Gastrocnemius medialis (tissue), 4 donors: ENCODE data around the gene NDUFAF2. TPM values are rescaled to one million over a fixed set of nuclear protein-coding genes. Genes with fewer than 3 reads are reported as not detected.

Source experiments
- ATAC-seq, 2 donors: fragments of 150-250 bp; one replicate each; pipeline ENCODE4 v1.9.1; 2016
- DNase-seq, 2 donors: peaks; one replicate each; pipeline ENCODE4 v3.0.0-alpha.2; 2019
- H3K27ac ChIP-seq, 4 donors: fragments of 200-600 bp; sonication (generic); 1 replicate in 1 of 4; 2 replicates in 3 of 4; pipeline ENCODE4 v1.5.1; 2016 to 2018; ENCODE audit warnings: mild to moderate bottlenecking in 2 of 4, moderate library complexity in 1 of 4
- H3K27me3 ChIP-seq, 3 donors: fragments of 200-600 bp; sonication (generic) in 2 of 3; 1 replicate in 1 of 3; 2 replicates in 2 of 3; pipeline versions ENCODE4 v1.5.1 to v1.6.0; 2016 to 2019; ENCODE audit warnings: mild to moderate bottlenecking in 1 of 3, moderate library complexity in 1 of 3
- H3K36me3 ChIP-seq, 2 donors: fragments of 200-600 bp; sonication (generic) in 1 of 2; one replicate each; pipeline ENCODE4 v1.5.1; 2017 to 2018
- H3K4me1 ChIP-seq, 2 donors: fragments of 200-600 bp; sonication (generic) in 1 of 2; one replicate each; pipeline ENCODE4 v1.5.1; 2016 to 2017; ENCODE audit warnings: mild to moderate bottlenecking in 2 of 2
- H3K4me3 ChIP-seq, 4 donors: fragments of 200-600 bp; sonication (generic) in 3 of 4; 1 replicate in 1 of 4; 2 replicates in 3 of 4; pipeline ENCODE4 v1.5.1; 2016 to 2019; ENCODE audit warnings: mild to moderate bottlenecking in 2 of 4
- H3K9me3 ChIP-seq, 3 donors: fragments of 200-600 bp; sonication (generic) in 2 of 3; 1 replicate in 1 of 3; 2 replicates in 2 of 3; pipeline ENCODE4 v1.5.1; 2016 to 2019
- POLR2A ChIP-seq, 2 donors: fragments of 450-650 bp; IDR thresholded peaks; one replicate each; pipeline ENCODE4 v1.6.1; 2017; ENCODE audit warnings: antibody characterized with exemption in 2 of 2, mild to moderate bottlenecking in 2 of 2, moderate library complexity in 2 of 2
- in situ Hi-C, 4 donors: fragments of 200-750 bp; cut with MboI; loops; one replicate each; pipeline versions ENCODE4 v1.15.0 to v1.8.0; 2017; ENCODE audit warnings: low sequenced_read_pairs in 4 of 4
- intact Hi-C: fragments of 100-400 bp; cut with DNase I; formaldehyde crosslinking; loops from one replicate; pipeline ENCODE4 v1.15.1; 2023; ENCODE audit warnings: low total_unique reads
- total RNA-seq, 4 donors: library from RNA; depleted of rRNA; stranded (reverse); fragments of >200 nt; gene quantifications; one replicate each; pipeline versions ENCODE4 v1.1.0 to v1.2.3, GENCODE V29; 2016
- TF ChIP-seq, protein P1 (sequence below), 5 experiments: fragments of 450-650 bp in 3 of 5; fragments of 200-600 bp in 2 of 5; sonication (generic) in 2 of 5; IDR thresholded peaks in 4 of 5; conservative IDR thresholded peaks in 1 of 5; 1 replicate in 4 of 5; 2 replicates in 1 of 5; pipeline ENCODE4 v1.5.1; 2016 to 2019; ENCODE audit warnings: antibody characterized with exemption in 5 of 5, mild to moderate bottlenecking in 3 of 5, moderate library complexity in 3 of 5

The NDUFAF2 gene
- total RNA-seq, 4 donors from 2014 or later, result 25.8 to 54.3 (median 51.2) TPM

DNA sequence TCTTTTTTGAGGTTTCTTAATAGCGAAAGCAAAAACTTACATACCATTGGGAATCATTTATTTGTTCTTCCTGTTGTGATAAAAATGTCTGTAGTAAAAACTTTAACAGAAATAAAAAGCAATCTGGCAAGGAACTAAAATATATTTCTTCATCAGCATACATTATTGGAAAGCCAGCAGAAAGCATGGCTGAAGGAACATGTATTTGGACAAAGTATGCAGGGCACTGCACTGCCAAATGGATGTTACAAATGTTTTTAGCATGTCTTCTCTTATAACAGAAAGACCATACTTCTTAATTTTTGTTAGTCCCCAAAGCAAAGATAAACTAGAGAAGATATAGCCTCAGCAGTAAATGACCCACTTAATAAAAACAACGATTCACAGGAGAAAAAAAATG, 136.7 kb downstream of the NDUFAF2 start:
- H3K36me3 ChIP-seq, result no peaks in the 10 kb centered on the region
- ATAC-seq (no peak), DNase-seq (no peak)
- H3K4me3 ChIP-seq, result no peak overlapping the region
- H3K27me3 ChIP-seq, result no peaks in the 10 kb centered on the region
- no peaks in the 10 kb centered on the region for H3K9me3 ChIP-seq
- no peak for TF ChIP-seq POLR2A (IDR thresholded peaks at IDR 0.05)
- TF ChIP-seq, protein P1, sequence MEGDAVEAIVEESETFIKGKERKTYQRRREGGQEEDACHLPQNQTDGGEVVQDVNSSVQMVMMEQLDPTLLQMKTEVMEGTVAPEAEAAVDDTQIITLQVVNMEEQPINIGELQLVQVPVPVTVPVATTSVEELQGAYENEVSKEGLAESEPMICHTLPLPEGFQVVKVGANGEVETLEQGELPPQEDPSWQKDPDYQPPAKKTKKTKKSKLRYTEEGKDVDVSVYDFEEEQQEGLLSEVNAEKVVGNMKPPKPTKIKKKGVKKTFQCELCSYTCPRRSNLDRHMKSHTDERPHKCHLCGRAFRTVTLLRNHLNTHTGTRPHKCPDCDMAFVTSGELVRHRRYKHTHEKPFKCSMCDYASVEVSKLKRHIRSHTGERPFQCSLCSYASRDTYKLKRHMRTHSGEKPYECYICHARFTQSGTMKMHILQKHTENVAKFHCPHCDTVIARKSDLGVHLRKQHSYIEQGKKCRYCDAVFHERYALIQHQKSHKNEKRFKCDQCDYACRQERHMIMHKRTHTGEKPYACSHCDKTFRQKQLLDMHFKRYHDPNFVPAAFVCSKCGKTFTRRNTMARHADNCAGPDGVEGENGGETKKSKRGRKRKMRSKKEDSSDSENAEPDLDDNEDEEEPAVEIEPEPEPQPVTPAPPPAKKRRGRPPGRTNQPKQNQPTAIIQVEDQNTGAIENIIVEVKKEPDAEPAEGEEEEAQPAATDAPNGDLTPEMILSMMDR (IDR thresholded peaks at IDR 0.05 in 4 of 5, conservative IDR thresholded peaks at IDR 0.05 in 1 of 5), result no peak
- H3K4me1 ChIP-seq, result no peaks in the 10 kb centered on the region
- in situ Hi-C loops (no loop called here), intact Hi-C loops (no loop called here)
- no peak overlapping the region for H3K27ac ChIP-seq

DNA sequence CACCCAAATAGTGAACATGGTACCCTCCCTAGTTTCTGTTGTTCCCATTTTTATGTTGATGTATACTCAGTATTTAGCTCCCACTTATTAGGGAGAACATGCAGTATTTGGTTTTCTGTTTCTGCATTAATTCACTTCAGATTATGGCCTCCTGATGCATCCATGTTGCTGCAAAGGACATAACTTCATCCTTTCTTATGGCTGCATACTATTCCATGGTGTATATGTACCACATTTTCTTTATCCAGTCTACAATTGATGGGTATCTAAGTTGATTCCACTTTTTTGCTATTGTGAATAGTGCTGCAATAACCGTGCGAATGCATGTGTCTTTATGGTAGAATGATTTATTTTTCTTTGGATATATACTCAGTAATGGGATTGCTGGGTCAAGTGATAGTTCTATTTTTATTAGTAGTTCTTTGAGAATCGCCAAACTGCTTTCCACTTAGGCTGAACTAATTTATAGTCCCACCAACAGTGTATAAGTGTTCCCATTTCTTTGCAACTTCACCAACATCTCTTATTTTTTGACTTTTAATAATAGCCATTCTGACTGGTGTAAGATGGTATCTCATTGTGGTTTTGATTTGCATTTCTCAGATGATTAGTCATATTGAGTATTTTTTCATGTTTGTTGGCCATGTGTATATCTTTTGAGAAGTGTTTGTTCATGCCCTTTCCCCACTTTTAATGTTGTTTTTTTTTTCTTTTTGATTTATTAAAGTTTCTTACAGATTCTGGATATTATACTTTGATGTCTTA, 137.7 kb downstream of the NDUFAF2 start:
- no peak overlapping the region for H3K4me3 ChIP-seq
- ATAC-seq (no peak), DNase-seq (no peak)
- intact Hi-C loops, result no loop called here
- TF ChIP-seq, protein P1 (IDR thresholded peaks at IDR 0.05 in 4 of 5, conservative IDR thresholded peaks at IDR 0.05 in 1 of 5), result no peak
- TF ChIP-seq POLR2A (IDR thresholded peaks at IDR 0.05), result no peak
- in situ Hi-C loops, result no loop called here
- no peaks in the 10 kb centered on the region for H3K4me1 ChIP-seq
- H3K9me3 ChIP-seq, result no peaks in the 10 kb centered on the region
- no peaks in the 10 kb centered on the region for H3K27me3 ChIP-seq
- no peaks in the 10 kb centered on the region for H3K36me3 ChIP-seq
- no peak overlapping the region for H3K27ac ChIP-seq

DNA sequence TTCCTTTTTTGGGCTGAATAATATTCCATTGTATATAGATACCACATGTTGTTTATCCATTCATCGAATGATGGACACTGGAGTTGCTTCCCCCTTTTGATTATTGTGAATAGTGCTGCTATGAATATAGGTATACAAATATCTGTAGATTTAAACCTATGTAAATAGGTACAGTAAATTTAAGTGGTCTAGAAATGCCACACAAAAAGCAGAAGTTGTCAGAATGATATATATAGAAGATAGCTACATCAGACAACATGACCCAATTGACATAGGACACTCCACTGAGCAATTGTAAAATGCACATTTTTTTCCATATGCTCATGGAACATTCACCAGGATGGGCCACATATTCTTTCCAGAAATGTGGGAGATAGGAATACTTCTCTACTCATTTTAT, 139.7 kb downstream of the NDUFAF2 start:
- H3K4me1 ChIP-seq, result no peaks in the 10 kb centered on the region

DNA sequence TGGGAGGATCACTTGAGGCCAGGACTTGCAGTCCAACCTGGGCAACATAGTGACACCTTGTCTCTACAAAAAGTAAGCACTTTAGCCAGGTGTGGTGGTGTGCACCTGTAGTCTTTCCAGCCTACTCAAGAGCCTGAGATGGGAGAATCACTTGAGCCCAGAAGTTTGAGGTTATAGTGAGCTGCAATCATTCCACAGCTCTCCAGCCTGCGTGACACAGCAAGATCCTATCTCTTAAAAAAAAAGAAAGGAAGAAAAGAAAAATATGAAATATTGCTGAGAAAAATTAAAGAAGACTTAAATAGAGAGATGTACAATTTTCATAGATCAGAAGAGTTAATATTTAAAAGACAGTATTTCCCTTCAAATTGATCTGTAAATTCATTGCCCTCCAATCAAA, 140.9 kb downstream of the NDUFAF2 start:
- TF ChIP-seq, protein P1 (IDR thresholded peaks at IDR 0.05 in 4 of 5, conservative IDR thresholded peaks at IDR 0.05 in 1 of 5), result no peak
- TF ChIP-seq POLR2A (IDR thresholded peaks at IDR 0.05), result no peak
- H3K27me3 ChIP-seq, result no peaks in the 10 kb centered on the region
- H3K9me3 ChIP-seq, result no peaks in the 10 kb centered on the region
- ATAC-seq, result no peak
- H3K4me3 ChIP-seq, result no peak overlapping the region
- intact Hi-C loops (no loop called here), in situ Hi-C loops (no loop called here)
- no peaks in the 10 kb centered on the region for H3K36me3 ChIP-seq
- no peaks in the 10 kb centered on the region for H3K4me1 ChIP-seq
- no peak overlapping the region for H3K27ac ChIP-seq
- no peak for DNase-seq

More for the DNA sequence above, 139.7 kb downstream of the NDUFAF2 start:
- H3K4me3 ChIP-seq, result no peak overlapping the region
- TF ChIP-seq, protein P1 (IDR thresholded peaks at IDR 0.05 in 4 of 5, conservative IDR thresholded peaks at IDR 0.05 in 1 of 5), result no peak
- no peak for TF ChIP-seq POLR2A (IDR thresholded peaks at IDR 0.05)
- DNase-seq, result no peak
- in situ Hi-C loops, result no loop called here
- H3K36me3 ChIP-seq, result no peaks in the 10 kb centered on the region
- ATAC-seq, result no peak
- no peak overlapping the region for H3K27ac ChIP-seq
- no peaks in the 10 kb centered on the region for H3K27me3 ChIP-seq
- no peaks in the 10 kb centered on the region for H3K9me3 ChIP-seq
- intact Hi-C loops, result no loop called here
